Measurements from ENCODE around the gene NTM. TPM values are rescaled to one million over a fixed set of nuclear protein-coding genes. Genes with fewer than 3 reads are reported as not detected.

The NTM gene
- total and polyA plus RNA-seq, 2 of the 8 experiments (the other 6 are each of a cell fraction or from before 2014, with no cell fraction given): 13.4 to 20.0 TPM

GRCh38 chr11:132253469-132254264, 883.3 kb downstream of the NTM start:
- no peaks in the 10 kb centered on the region for H3K27me3 ChIP-seq (replicated peaks in 1 of 4; ENCODE audit: control insufficient read depth in 3 of 4, extremely low read depth in 1 of 4, insufficient read depth in 3 of 4, low read length in 3 of 4)
- H3K14ac ChIP-seq (ENCODE audit: insufficient read length): no peak overlapping the region
- H3K27ac ChIP-seq (ENCODE audit: low read depth, low read length): no peak overlapping the region
- H4K5ac ChIP-seq (ENCODE audit: insufficient read length, low read depth, low read length): no peak overlapping the region
- H2BK15ac ChIP-seq (ENCODE audit: low read length): no peak overlapping the region
- no peak overlapping the region for H3K23ac ChIP-seq (ENCODE audit: insufficient read length)
- no peak for DNase-seq (ENCODE audit: low read depth in 1 of 2, low spot score in 2 of 2)
- no peak overlapping the region for H3K9ac ChIP-seq (replicated peaks in 1 of 4; ENCODE audit: extremely low read depth in 1 of 4, low read depth in 3 of 4, low read length in 3 of 4)
- peaks cover 0 to 1% of the 10 kb centered on the region in 2 experiments for H4K20me1 ChIP-seq (replicated peaks in 1 of 2; ENCODE audit: control insufficient read depth in 1 of 2, insufficient read depth in 2 of 2, low read length in 2 of 2)
- no peak overlapping the region for H3K4ac ChIP-seq (replicated peaks; ENCODE audit: insufficient read length, low read depth, low read length)
- ChIA-PET POLR2A (ENCODE audit: partially characterized antibody) (no interaction called here), CTCF (ENCODE audit: partially characterized antibody) (interaction anchor here (1.2 kb wide), 1 partner anchor 59 kb away, joined by 4 read pairs; no protein-coding TSS in a partner anchor)
- no peaks in the 10 kb centered on the region for H3K79me2 ChIP-seq (ENCODE audit: control insufficient read depth in 1 of 2, insufficient read depth in 2 of 2, low read length in 2 of 2)
- H2AFZ ChIP-seq (ENCODE audit: low read length): no peak overlapping the region
- no peak overlapping the region for H2BK120ac ChIP-seq (replicated peaks; ENCODE audit: low read depth, low read length)
- no peak overlapping the region for H2AK5ac ChIP-seq (ENCODE audit: low read depth, low read length)
- no peak overlapping the region for H3K4me2 ChIP-seq (ENCODE audit: insufficient read depth in 1 of 2, low read depth in 2 of 2, low read length in 2 of 2)
- no peak overlapping the region for H4K8ac ChIP-seq (ENCODE audit: extremely low read depth, insufficient read depth, low read length)
- H4K91ac ChIP-seq (replicated peaks; ENCODE audit: insufficient read length, low read length): no peak overlapping the region
- WGBS, 2 experiments (ENCODE audit: extremely low coverage in 1 of 2, insufficient coverage in 1 of 2, insufficient read length in 1 of 2, insufficient replicate concordance in 2 of 2, low coverage in 1 of 2, low lambda C conversion rate in 2 of 2, missing lambda C conversion rate in 1 of 2): 88% methylated on average over 9 of the region's 9 CpGs; no CpG with 5 or more reads in 1 of the 2 experiments
- no peak overlapping the region for H2BK12ac ChIP-seq (ENCODE audit: low read depth, low read length)
- no peak overlapping the region for H3K4me3 ChIP-seq (ENCODE audit: extremely low read depth in 1 of 4, insufficient read depth in 2 of 4, low read depth in 3 of 4, low read length in 4 of 4)
- H3K56ac ChIP-seq (replicated peaks; ENCODE audit: insufficient read length, low read depth, low read length): no peak overlapping the region
- no peaks in the 10 kb centered on the region for H3K9me3 ChIP-seq (ENCODE audit: insufficient read depth in 2 of 2, low read depth in 1 of 2, low read length in 1 of 2)
- no peaks in the 10 kb centered on the region for H3K79me1 ChIP-seq (ENCODE audit: low read depth, low read length)
- no peak for FAIRE-seq
- H2BK5ac ChIP-seq (ENCODE audit: low read depth, low read length): no peak overlapping the region
- H3K23me2 ChIP-seq (ENCODE audit: low read depth, low read length): no peaks in the 10 kb centered on the region
- no peaks in the 10 kb centered on the region for H3K36me3 ChIP-seq (ENCODE audit: control insufficient read depth in 2 of 4, insufficient read depth in 4 of 4, low read length in 3 of 4)
- no peak overlapping the region for H3K18ac ChIP-seq (ENCODE audit: extremely low read depth, low read length)
- H3K4me1 ChIP-seq (replicated peaks in 1 of 4; ENCODE audit: control insufficient read depth in 3 of 4, insufficient read depth in 4 of 4, low read length in 3 of 4): no peaks in the 10 kb centered on the region; a peak in 1 of 7 replicates
- no peak overlapping the region for H2BK20ac ChIP-seq (ENCODE audit: low read length)
- TF ChIP-seq CBX5 (IDR thresholded peaks at IDR 0.05; ENCODE audit: low read depth, low read length): no peak
- TF ChIP-seq EGR1 (IDR thresholded peaks at IDR 0.05; ENCODE audit: borderline replicate concordance, low read depth, low read length): no peak
- no peak for TF ChIP-seq CHD1 (IDR thresholded peaks at IDR 0.05; ENCODE audit: low read depth, low read length)
- TF ChIP-seq TBP (IDR thresholded peaks at IDR 0.05; ENCODE audit: low read depth, low read length): no peak
- no peak for TF ChIP-seq SIN3A (conservative IDR thresholded peaks at IDR 0.05 in 1 of 2, IDR thresholded peaks at IDR 0.05 in 1 of 2; ENCODE audit: low read depth in 1 of 2, low read length in 2 of 2)
- TF ChIP-seq, protein P1, sequence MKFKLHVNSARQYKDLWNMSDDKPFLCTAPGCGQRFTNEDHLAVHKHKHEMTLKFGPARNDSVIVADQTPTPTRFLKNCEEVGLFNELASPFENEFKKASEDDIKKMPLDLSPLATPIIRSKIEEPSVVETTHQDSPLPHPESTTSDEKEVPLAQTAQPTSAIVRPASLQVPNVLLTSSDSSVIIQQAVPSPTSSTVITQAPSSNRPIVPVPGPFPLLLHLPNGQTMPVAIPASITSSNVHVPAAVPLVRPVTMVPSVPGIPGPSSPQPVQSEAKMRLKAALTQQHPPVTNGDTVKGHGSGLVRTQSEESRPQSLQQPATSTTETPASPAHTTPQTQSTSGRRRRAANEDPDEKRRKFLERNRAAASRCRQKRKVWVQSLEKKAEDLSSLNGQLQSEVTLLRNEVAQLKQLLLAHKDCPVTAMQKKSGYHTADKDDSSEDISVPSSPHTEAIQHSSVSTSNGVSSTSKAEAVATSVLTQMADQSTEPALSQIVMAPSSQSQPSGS (IDR thresholded peaks at IDR 0.05; ENCODE audit: low read length): no peak
- TF ChIP-seq POU5F1 (IDR thresholded peaks at IDR 0.05; ENCODE audit: low read depth, low read length): no peak
- TF ChIP-seq BCL11A (IDR thresholded peaks at IDR 0.05; ENCODE audit: low read depth in 2 of 2, low read length in 2 of 2): no peak
- no peak for TF ChIP-seq BRCA1 (IDR thresholded peaks at IDR 0.05; ENCODE audit: low read depth, low read length)
- no peak for TF ChIP-seq GABPA (IDR thresholded peaks at IDR 0.05; ENCODE audit: borderline replicate concordance, insufficient read depth, low read length)
